GM03348 (cell line): ENCODE results near the gene CLEC19A.
A peak's percentile ranks its signal among the peaks of the same experiment; 100 is the strongest.

Source experiments
- DNase-seq: peaks from one replicate; pipeline ENCODE4 v3.0.0; 2012; ENCODE audit warnings: low spot score

The CLEC19A gene

DNA sequence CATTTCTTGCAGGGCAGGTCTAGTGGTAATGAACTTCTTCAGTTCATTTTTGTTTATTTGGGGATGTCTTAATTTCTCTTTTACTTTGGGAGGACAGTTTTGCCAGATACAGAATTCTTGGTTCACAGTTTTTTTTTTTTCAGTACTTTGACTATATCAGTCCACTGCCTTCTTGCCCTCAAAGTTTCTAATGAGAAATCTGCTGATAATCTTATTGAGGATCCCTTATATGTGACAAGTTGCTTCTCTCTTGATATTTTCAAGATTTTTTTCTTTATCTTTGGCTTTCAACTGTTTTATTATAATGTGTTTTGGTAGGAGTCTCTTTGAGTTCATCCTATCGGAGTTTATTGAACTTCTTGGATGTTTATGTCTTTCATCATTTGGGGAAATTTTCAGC is 42.8 kb downstream of the CLEC19A start:
- DNase-seq, result no peak

DNA sequence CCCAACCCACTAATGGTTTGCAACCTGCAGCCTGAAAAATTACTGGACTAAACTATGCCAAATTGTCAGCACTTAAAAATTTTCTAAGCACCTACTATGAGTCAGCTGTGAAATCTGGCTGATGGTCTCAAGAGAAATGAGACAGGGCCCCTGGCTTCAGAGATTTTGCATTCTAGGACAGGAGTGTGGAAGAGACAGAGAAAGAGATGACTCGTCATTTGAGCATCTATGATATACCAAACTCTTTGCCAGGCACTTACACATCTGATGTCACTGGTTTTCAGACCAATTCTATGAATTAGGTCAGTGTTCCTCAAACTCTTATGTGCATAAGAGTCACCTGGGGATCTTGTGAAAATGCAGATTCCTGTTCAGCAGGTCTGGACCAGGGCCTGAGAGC is 44.4 kb downstream of the CLEC19A start:
- no peak for DNase-seq

DNA sequence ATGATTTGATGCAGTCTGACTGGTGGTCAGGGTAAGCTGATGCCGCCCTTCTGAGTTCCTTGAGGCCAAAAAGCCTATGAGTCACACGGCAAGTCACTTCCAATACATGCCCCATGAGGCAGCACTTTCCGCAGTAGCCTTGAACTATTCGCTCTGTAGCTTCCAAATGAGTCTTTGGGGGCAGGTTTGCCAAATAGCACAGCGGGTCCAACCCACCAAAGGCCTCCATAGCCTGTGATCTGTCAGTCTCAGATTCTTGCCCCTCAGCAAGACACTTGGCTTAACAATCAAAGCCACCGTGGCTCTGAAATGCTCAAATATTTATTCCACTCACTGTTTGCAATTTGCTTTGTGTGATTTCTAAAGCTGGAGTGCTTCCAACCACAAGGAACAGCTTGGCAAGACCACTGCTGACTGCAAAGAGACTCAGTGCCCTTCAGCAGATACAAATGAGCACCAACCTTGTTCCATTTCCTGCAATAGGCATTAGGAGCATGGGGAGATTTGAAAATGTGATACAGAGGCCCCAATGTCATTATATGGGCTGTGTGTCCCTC is 45.4 kb downstream of the CLEC19A start:
- DNase-seq, result peak; percentile 27

DNA sequence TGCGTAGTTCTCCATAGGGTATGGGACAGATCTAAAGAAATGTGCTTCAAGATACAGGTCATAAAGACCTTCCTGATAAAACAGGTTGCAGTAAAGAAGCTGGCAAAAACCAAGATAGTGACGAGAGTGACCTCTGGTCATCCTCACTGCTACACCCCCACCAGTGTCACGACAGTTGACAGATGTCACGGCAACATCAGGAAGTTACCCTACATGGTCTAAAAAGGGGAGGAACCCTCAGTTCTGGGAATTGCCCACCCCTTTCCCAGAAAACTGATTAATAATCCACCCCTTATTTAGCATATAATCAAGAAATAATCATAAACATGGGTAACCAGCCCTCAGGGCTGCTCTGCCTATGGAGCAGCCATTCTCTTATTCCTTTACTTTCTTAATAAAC is 46.3 kb downstream of the CLEC19A start:
- DNase-seq, result no peak

DNA sequence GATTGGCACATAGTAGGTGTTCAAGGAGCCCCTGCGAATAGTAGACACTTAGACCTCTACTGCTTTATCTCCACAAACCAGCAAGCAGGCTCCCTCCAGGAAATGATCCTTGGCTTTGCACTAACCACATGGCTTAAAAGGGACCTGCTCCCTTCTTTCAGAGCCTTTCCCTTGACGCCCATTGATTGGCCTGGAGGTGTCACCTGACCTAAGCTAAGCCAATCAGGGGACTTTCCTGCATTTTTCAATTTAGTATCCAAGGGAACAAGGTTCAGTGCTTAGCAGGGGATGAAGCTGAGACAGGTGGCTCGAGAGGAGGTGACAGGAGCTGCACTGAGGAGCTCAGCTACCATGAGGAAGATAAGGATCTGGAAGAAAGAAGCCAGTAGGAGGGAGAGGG is 52.8 kb downstream of the CLEC19A start:
- DNase-seq, result no peak

DNA sequence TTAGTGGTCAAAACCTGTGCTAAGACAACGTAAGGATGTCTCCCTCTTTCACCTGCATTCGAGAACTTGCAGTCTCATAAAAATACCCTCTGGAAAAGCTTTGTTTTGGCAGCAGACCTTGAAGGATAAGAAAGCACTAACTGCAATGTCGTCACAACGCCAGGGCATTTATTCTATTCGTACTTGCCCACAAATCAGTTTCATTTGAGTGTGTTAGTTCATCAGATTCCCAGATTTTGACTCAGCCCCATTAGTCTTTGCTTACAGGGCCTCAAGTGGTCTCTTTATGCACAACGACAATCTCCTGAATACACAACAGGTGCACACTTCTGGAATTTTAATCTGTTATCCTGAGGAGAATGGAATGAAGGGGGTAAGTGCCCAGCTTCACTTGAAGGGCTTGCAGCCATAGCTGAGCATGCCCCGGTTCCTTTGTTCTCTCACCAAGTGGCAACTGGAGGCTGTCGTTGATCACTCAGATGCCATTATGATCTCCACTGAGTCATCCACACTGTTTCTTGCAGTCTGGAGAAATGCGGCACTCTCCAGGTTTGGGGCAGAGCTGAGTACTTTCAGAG is 58.8 kb downstream of the CLEC19A start:
- no peak for DNase-seq

DNA sequence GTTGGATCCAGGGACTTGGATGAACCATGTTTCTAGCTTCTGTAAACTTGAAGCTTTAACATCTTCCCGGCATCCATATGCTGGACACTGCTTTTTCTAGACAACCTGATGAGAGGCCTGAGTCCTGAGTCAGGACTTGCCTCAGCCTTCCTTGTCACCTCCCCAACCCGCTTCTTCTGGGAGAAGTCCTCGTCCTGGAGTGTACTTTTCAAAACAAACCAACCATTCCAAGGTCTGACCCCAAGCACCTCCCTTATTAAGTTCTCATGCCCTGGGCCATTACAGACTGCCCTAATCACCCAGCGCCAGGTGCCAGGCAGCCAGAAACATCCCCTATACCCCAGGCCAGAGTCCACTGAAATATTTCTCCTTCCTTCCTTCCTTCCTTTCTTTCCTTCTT is 59.4 kb downstream of the CLEC19A start:
- DNase-seq, result no peak

DNA sequence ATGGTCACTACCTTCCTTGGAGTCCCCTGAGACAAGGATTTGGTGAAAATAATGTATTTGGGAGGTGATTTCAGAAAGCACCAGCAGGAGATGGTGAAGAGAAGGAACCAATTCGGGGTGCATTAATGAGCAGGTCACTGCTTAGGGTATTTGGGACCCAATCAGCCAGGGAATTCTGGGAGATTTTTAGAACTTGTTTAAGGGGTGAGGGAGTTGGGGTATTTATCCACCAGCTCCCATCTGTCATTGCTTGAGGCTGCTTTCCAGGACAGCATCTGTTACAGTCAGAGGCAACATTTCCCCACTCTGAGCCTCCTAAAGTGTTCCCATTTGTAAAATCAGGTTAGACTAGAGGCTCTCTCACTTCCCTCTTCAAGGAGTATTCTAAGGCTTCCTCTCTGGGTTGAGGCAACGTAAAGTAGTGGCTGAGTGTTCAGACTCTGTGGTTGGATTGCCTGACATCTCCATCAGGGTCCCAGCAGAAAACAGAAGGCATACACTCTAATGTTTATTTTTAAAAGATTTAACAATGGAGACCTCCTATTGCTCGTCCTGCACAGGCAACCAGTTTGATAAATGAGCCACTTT is 60.9 kb downstream of the CLEC19A start:
- no peak for DNase-seq

DNA sequence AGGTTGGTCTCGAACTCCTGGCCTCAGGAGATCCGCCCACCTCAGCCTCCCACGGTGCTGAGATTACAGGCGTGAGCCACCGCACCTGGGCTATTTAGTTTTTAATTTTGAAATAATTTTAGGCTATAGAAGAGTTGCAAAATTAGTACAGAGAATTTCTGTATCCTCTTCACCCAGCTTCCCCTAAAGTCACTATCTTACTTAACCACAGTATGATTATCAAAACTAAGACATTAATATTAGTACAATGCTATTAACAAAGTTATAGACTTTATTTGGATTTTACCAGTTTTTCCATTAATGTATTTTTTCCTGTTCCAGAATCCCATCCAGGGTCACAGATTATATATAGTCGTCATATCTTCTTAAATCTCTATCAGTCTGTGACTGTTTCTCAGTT is 62.6 kb downstream of the CLEC19A start:
- DNase-seq, result no peak

DNA sequence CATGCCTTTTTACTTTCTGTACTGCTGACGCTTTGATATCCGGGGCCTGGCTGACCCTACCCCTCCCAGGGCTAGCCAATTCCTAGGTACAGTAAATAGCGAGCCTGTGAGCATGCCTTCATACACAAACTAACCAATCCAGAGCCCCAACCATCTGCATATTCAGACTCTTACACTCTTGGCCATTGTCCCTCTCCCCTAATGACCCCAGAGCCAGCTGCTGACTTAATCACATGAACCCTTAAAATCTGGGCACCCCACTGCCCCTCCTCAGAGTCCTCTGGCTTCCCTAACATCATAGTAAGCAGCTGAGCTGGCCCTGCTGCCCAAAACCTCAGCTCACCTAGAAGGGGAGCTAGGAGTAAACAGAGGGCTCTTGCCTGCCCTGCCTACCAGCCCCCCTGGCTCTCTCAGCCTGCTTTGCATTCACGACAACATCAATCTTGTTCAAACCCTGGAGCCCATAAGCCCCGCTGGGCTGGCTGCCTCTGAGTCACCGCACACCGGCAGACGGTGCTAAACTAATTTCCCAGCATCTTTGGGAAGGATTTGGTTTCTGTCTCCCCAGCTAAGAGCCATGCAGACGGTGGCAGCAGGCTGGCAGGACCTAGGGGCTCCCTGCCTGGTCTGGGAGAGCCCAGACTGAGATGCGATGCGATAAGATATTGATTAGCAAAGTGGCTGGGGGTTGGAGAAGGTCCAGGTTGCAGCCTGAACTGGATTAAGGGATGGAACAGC is 63.2 kb downstream of the CLEC19A start:
- no peak for DNase-seq

DNA sequence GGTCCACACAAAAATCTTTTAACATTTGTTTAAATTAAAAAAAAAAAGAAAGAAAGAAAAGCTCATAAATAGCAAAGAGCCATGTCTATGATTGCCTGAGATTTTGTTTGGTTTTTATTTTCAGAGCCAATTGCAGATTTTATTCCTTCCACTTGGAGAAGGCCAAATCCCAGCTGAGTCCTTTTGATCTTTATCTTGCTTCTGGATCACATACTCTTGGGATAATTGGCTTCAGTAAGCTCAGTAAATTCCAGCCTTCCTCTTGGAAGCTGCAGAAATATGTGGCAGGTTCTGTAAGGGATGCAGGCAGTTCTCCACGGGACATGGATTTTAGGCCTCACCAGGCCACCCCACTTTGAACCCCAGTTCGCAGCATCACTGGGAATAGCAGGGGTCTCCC is 68.8 kb downstream of the CLEC19A start:
- no peak for DNase-seq

DNA sequence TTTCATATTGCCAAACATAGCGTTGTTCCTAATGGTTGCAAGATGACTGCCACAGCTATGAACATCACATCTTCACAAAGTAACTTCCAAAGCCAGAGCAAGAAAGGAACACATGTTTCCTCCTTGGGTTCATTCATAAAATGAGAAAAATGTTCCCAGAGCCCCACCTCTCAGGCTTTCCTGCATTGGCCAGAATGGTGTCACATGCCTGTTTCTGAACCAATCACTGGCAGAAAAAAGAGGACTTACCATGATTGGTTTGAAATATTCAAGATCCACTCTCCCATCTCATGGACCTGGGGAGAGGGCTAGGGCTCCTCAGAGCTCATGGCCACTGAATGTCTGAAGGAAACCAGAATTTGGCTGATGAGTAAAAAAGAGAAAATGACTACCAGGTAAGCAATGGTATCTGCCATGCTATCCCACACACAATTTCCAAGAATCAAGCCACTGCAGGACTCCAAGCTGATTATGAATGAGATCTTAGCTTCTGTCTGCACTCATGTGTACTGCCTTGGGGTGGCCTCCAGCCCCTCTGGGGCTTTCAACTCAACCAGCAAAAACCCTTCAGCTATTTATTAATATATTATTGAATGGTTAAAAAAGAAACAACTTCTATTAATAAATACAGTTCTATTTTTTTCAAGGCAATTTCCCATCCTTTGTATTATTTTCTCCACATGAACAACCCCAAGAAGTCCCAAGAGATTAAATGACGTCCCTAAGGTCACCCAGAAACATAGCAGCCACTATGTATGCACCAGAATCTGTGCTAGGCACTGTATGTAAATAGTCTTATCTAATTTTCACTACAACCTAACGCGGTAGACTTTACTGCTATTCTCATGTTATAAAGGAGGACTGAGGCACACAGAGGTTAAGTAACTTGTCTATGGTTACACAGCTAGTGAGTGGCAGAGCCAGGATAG is 70.8 kb downstream of the CLEC19A start:
- no peak for DNase-seq

DNA sequence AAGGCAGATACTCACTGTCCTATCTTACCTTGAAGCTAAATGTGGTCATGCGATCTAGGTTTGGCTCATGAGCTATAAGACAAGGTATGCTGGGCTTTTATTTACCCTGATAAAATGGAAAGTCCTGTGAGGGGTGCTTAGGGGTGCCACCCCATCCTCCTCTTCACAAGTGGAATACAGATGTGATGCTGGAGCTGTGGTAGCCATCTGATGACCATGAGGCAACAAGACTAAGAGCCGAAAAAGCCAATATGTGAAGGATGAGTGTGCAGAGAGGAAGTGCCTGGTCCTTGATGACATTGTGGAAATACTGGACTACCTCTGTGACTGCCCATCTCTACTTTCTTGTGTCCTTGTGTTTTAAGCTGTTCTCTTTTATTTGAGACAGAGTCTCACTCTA is 74.0 kb downstream of the CLEC19A start:
- no peak for DNase-seq
